ENCODE results near the gene RUNDC1.

The RUNDC1 gene

DNA sequence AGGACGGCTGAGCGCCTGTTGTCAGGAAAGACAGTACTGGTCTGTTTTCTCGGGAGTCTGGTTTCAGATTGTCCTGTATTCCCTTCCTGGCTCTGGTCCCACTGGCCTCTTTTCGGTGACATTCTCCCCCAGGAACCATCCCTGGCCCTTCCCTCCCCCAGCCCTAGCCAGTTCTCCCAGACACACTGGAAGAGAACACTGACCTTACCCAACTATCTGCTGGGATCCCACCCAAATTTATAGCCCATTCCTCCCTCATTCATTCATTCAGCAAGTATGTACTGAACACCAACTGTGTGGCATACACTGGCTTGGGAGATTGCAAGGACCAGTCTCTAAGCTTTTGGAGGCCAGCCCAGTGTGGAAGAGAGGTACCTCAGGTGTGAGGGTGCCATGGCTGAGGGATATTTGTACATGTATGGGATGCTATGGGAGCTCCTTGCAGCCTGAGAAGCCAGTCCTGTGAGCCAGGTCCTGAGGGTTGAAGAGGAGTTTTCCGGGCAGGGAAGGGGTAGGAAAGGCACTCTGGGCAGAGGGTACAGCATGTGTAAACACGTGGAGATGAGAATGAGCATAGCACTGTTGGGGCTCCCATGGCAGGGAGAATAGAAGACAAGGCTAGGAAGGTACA is 49.9 kb downstream of the RUNDC1 start:
- ChIA-PET CTCF (interaction anchor here (0.5 to 0.6 kb wide), 3 partner anchors 180 to 1295 kb away, joined by 3 read pairs; no protein-coding TSS in a partner anchor), POLR2A (no interaction called here)
- peaks cover 0 to 14% of the 10 kb centered on the region in 2 experiments; a peak in 1 of 3 replicates for H3K36me3 ChIP-seq (ENCODE audit: control insufficient read depth in 2 of 2, insufficient read depth in 1 of 2, low read length in 2 of 2)

DNA sequence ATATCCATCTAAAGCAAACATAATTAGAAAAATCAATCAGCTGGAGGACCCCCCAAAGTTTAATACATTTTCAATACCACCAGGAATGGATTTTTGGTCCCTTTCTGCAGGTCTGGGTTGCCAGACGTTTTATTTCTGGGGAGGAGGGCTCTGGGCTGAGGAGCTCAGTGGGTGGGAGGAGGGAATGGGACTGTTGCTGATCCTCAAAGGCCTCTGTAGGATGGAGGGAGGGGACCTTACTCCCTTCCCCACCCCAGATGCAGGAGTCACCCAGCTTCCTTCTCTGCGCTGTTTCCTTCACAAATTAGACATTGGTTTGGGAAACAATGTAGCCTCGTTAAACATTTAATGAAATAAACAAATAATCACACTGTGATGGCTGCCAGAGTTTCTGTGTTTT is 51.3 kb downstream of the RUNDC1 start:
- Histone ChIP-seq H3K36me3 (ENCODE audit: control insufficient read depth in 2 of 2, insufficient read depth in 1 of 2, low read length in 2 of 2) (peaks cover 0 to 14% of the 10 kb centered on the region in 2 experiments; a peak in 2 of 3 replicates), H3K4me3 (ENCODE audit: low read depth, low read length) (no peak overlapping the region), H3K27ac (ENCODE audit: extremely low read depth, low read depth, low read length) (no peak overlapping the region), H3K9me3 (ENCODE audit: control insufficient read depth, insufficient read depth, low read depth, low read length) (no peaks in the 10 kb centered on the region), H3K4me1 (ENCODE audit: control insufficient read depth, insufficient read depth, low read length) (peaks cover 2% of the 10 kb centered on the region; the same call in 1 of the 2 replicates)
- ChIA-PET CTCF (no interaction called here), POLR2A (interaction anchor here (0.6 kb wide), 1 partner anchor 27 kb away, joined by 3 read pairs; no protein-coding TSS in a partner anchor)
- TF ChIP-seq ZNF146 (tag by site-specific recombination; IDR thresholded peaks at IDR 0.05) (no peak), GLIS2 (tag by site-specific recombination; IDR thresholded peaks at IDR 0.05) (no peak), ZNF701 (tag by site-specific recombination; IDR thresholded peaks at IDR 0.05) (no peak), ZNF777 (tag by site-specific recombination; IDR thresholded peaks at IDR 0.05; ENCODE audit: borderline replicate concordance) (no peak), ZNF239 (tag by site-specific recombination; IDR thresholded peaks at IDR 0.05) (no peak), ZBTB7A (tag by site-specific recombination; IDR thresholded peaks at IDR 0.05; ENCODE audit: low read depth) (no peak), KLF8 (tag by site-specific recombination; IDR thresholded peaks at IDR 0.05) (no peak)
- TF ChIP-seq, protein P1, sequence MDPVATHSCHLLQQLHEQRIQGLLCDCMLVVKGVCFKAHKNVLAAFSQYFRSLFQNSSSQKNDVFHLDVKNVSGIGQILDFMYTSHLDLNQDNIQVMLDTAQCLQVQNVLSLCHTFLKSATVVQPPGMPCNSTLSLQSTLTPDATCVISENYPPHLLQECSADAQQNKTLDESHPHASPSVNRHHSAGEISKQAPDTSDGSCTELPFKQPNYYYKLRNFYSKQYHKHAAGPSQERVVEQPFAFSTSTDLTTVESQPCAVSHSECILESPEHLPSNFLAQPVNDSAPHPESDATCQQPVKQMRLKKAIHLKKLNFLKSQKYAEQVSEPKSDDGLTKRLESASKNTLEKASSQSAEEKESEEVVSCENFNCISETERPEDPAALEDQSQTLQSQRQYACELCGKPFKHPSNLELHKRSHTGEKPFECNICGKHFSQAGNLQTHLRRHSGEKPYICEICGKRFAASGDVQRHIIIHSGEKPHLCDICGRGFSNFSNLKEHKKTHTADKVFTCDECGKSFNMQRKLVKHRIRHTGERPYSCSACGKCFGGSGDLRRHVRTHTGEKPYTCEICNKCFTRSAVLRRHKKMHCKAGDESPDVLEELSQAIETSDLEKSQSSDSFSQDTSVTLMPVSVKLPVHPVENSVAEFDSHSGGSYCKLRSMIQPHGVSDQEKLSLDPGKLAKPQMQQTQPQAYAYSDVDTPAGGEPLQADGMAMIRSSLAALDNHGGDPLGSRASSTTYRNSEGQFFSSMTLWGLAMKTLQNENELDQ (tag by site-specific recombination; IDR thresholded peaks at IDR 0.05; ENCODE audit: low read depth) = no peak
- TF ChIP-seq, protein P2, sequence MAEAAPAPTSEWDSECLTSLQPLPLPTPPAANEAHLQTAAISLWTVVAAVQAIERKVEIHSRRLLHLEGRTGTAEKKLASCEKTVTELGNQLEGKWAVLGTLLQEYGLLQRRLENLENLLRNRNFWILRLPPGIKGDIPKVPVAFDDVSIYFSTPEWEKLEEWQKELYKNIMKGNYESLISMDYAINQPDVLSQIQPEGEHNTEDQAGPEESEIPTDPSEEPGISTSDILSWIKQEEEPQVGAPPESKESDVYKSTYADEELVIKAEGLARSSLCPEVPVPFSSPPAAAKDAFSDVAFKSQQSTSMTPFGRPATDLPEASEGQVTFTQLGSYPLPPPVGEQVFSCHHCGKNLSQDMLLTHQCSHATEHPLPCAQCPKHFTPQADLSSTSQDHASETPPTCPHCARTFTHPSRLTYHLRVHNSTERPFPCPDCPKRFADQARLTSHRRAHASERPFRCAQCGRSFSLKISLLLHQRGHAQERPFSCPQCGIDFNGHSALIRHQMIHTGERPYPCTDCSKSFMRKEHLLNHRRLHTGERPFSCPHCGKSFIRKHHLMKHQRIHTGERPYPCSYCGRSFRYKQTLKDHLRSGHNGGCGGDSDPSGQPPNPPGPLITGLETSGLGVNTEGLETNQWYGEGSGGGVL (tag by site-specific recombination; IDR thresholded peaks at IDR 0.05) = no peak

More for the DNA sequence above, 49.9 kb downstream of the RUNDC1 start:
- TF ChIP-seq ZNF292 (tag by site-specific recombination; IDR thresholded peaks at IDR 0.05; ENCODE audit: borderline replicate concordance, low read depth) (no peak), ZNF24 (tag by site-specific recombination; IDR thresholded peaks at IDR 0.05) (peak; percentile 56; the same call in 1 of the 2 replicates), ZFP3 (tag by site-specific recombination; IDR thresholded peaks at IDR 0.05; ENCODE audit: low read depth) (peak; percentile 75; the same call in 1 of the 2 replicates), ZNF621 (tag by site-specific recombination; IDR thresholded peaks at IDR 0.05) (no peak)
- H3K9me3 ChIP-seq (ENCODE audit: control insufficient read depth, insufficient read depth, low read depth, low read length) = no peaks in the 10 kb centered on the region
- H3K4me3 ChIP-seq (ENCODE audit: low read depth, low read length) = no peak overlapping the region
- H3K27ac ChIP-seq (ENCODE audit: extremely low read depth, low read depth, low read length) = no peak overlapping the region
- peaks cover 2% of the 10 kb centered on the region; the same call in 1 of the 2 replicates for H3K4me1 ChIP-seq (ENCODE audit: control insufficient read depth, insufficient read depth, low read length)

DNA sequence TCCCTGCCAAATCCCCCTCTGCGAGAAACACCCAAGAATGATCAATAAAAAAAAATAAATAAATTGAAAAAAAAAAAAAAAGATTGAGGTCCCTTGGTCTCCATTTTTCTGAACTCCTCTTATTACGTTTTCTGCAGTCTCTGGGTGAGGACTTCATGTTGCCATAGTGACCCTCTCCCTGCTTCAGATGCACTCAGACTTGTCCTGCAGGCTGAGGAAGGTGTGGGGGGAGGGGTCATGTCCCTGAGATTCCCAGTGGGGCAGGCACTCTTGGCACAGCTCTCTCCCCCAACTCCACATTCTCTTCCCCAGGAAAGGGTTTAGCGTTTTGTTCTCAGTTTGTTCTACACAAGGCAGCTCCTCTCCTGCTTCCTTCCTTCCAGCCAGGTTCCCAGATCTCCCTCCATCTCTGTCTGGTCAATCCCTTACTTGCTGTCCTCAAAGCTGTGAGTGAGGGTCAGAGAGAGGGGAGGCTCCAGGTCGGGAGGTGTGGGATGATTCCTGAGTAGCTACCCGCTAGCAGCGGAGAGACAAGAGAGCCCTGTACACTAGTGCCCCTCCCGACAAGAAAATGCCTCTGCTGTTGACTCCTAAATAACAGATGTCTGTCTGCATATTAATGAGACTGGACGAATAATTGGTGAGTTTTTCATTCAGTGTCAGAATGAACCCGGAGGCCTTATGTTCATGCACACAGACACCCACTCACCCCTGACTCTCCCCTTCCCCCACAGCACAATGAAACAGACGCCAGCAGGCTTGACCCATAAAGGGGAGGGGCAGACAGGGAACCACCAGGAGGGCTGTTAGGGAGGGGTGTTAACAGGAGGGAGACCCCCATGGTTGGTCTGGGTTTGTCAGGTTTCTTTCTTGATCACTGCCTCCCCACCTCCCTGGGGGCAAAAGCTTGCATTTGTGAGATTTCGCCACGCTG is 53.9 kb downstream of the RUNDC1 start:
- no peak overlapping the region for H3K4me3 ChIP-seq (ENCODE audit: low read depth, low read length)
- H3K4me1 ChIP-seq (ENCODE audit: control insufficient read depth, insufficient read depth, low read length) = peaks cover 2% of the 10 kb centered on the region; the same call in 1 of the 2 replicates
- POLR2A ChIA-PET = interaction anchor here (0.8 to 1.8 kb wide), 2 partner anchors 10 to 282 kb away, joined by 4 to 7 read pairs; no protein-coding TSS in a partner anchor
- peaks cover 0 to 3% of the 10 kb centered on the region in 2 experiments; a peak in 2 of 3 replicates for H3K36me3 ChIP-seq (ENCODE audit: control insufficient read depth in 2 of 2, insufficient read depth in 1 of 2, low read length in 2 of 2)
- CTCF ChIA-PET = interaction anchor here (0.5 to 1.1 kb wide), 4 partner anchors 9 to 192 kb away, joined by 3 read pairs; partner anchors contain the start of gene RPL27
- H3K27ac ChIP-seq (ENCODE audit: extremely low read depth, low read depth, low read length) = no peak overlapping the region
- H3K9me3 ChIP-seq (ENCODE audit: control insufficient read depth, insufficient read depth, low read depth, low read length) = no peaks in the 10 kb centered on the region
- TF ChIP-seq ZNF341 (tag by site-specific recombination; IDR thresholded peaks at IDR 0.05; ENCODE audit: low read depth) (peak; percentile 14; the same call in 1 of the 2 replicates), RBAK (tag by site-specific recombination; IDR thresholded peaks at IDR 0.05) (no peak), ZNF239 (tag by site-specific recombination; IDR thresholded peaks at IDR 0.05) (no peak), ZNF529 (tag by site-specific recombination; IDR thresholded peaks at IDR 0.05; ENCODE audit: insufficient replicate concordance) (no peak), ZNF274 (IDR thresholded peaks at IDR 0.05; ENCODE audit: low read length) (no peak), ZNF274 (tag by site-specific recombination; IDR thresholded peaks at IDR 0.05; ENCODE audit: borderline replicate concordance) (no peak), ZNF837 (tag by site-specific recombination; IDR thresholded peaks at IDR 0.05) (no peak), ZNF701 (tag by site-specific recombination; IDR thresholded peaks at IDR 0.05) (no peak)
- TF ChIP-seq, protein P3, sequence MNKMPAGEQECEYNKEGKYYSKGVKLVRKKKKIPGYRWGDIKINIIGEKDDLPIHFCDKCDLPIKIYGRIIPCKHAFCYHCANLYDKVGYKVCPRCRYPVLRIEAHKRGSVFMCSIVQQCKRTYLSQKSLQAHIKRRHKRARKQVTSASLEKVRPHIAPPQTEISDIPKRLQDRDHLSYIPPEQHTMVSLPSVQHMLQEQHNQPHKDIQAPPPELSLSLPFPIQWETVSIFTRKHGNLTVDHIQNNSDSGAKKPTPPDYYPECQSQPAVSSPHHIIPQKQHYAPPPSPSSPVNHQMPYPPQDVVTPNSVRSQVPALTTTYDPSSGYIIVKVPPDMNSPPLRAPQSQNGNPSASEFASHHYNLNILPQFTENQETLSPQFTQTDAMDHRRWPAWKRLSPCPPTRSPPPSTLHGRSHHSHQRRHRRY (tag by site-specific recombination; IDR thresholded peaks at IDR 0.05) = no peak
- TF ChIP-seq, protein P1 (tag by site-specific recombination; IDR thresholded peaks at IDR 0.05; ENCODE audit: low read depth) = no peak

Measured in HEK293 (cell line).